Measurements from ENCODE around the gene COL9A1.

GRCh38 chr6:70277470-70277869 is 25.4 kb downstream of the COL9A1 start:
- TF ChIP-seq CTCF (IDR thresholded peaks at IDR 0.05): no peak
- TF ChIP-seq POLR2A (IDR thresholded peaks at IDR 0.05): no peak
